Esophagus muscularis mucosa (tissue), 4 donors: ENCODE measurements around the gene OR6B2. TPM values are rescaled to one million over a fixed set of nuclear protein-coding genes. Genes with fewer than 3 reads are reported as not detected.

Experiments used
- DNase-seq: peaks from one replicate; pipeline ENCODE4 v3.0.0-alpha.2; 2017; ENCODE audit errors: extremely low spot score
- H3K27ac ChIP-seq, 4 donors: fragments of 200-600 bp; sonication (generic); replicated peaks in 1 of 4; 1 replicate in 3 of 4; 2 replicates in 1 of 4; pipeline ENCODE4 v1.5.1; 2016 to 2019; ENCODE audit warnings: mild to moderate bottlenecking in 1 of 4
- H3K27me3 ChIP-seq, 4 donors: fragments of 200-600 bp; sonication (generic); one replicate each; pipeline versions ENCODE4 v1.5.1 to v1.6.0; 2016 to 2019
- H3K36me3 ChIP-seq, 4 donors: fragments of 200-600 bp; sonication (generic); one replicate each; pipeline ENCODE4 v1.5.1; 2016 to 2019
- H3K4me1 ChIP-seq, 4 donors: fragments of 200-600 bp; sonication (generic); one replicate each; pipeline ENCODE4 v1.5.1; 2016 to 2019
- H3K4me3 ChIP-seq, 4 donors: fragments of 200-600 bp; sonication (generic); 1 replicate in 2 of 4; 2 replicates in 2 of 4; pipeline ENCODE4 v1.5.1; 2016 to 2019; ENCODE audit warnings: mild to moderate bottlenecking in 4 of 4, moderate library complexity in 1 of 4
- H3K9me3 ChIP-seq, 4 donors: fragments of 200-600 bp; sonication (generic); 1 replicate in 3 of 4; 2 replicates in 1 of 4; pipeline ENCODE4 v1.5.1; 2016 to 2019
- EP300 ChIP-seq: sonication (generic); formaldehyde crosslinking; IDR thresholded peaks from one replicate; pipeline ENCODE4 v1.6.1; 2017; ENCODE audit warnings: antibody characterized with exemption
- POLR2A ChIP-seq: fragments of 450-650 bp; IDR thresholded peaks from one replicate; pipeline ENCODE4 v1.6.1; 2017; ENCODE audit warnings: antibody characterized with exemption, moderate library complexity, mild to moderate bottlenecking, low read depth
- POLR2AphosphoS5 ChIP-seq, 2 donors: sonication (generic); formaldehyde crosslinking; IDR thresholded peaks; one replicate each; pipeline ENCODE4 v1.6.1; 2017; ENCODE audit warnings: antibody characterized with exemption in 2 of 2
- WGBS: methylation state at CpG from one replicate; pipeline ENCODE4 v1.1.5; 2018; 5-methylcytosine and 5-hydroxymethylcytosine counted together
- intact Hi-C: fragments of 100-400 bp; cut with DNase I; formaldehyde crosslinking; loops from one replicate; pipeline ENCODE4 v1.15.1; 2023
- total RNA-seq, 4 donors: library from RNA; depleted of rRNA; stranded (reverse); fragments of >200 nt; gene quantifications; one replicate each; pipeline versions ENCODE4 v1.1.0 to v1.2.1, GENCODE V29; 2016
- TF ChIP-seq, protein P1 (sequence below), 3 experiments: fragments of 200-600 bp in 2 of 3; fragments of 450-650 bp in 1 of 3; sonication (generic) in 2 of 3; IDR thresholded peaks; one replicate each; pipeline ENCODE4 v1.5.1; 2017 to 2019; ENCODE audit warnings: antibody characterized with exemption in 3 of 3, mild to moderate bottlenecking in 2 of 3, moderate library complexity in 1 of 3

The OR6B2 gene
- total RNA-seq, 4 donors from 2014 or later, result not detected

GRCh38 chr2:240032406-240033329, 2.4 kb upstream of the OR6B2 start:
- WGBS, result 73% methylated on average over 12 of the region's 14 CpGs

GRCh38 chr2:240024766-240025165, 5.5 kb downstream of the OR6B2 start:
- 0% methylated on average over 10 of the region's 22 CpGs for WGBS

More at GRCh38 chr2:240032406-240033329, 2.4 kb upstream of the OR6B2 start:
- Histone ChIP-seq H3K4me1 (no peaks in the 10 kb centered on the region), H3K36me3 (no peaks in the 10 kb centered on the region), H3K27me3 (peaks cover 0 to 29% (median 0%) of the 10 kb centered on the region in 4 donors), H3K4me3 (no peak overlapping the region), H3K27ac (no peak overlapping the region), H3K9me3 (no peaks in the 10 kb centered on the region)
- no peak for DNase-seq
- TF ChIP-seq EP300, result no peak
- TF ChIP-seq POLR2AphosphoS5 (IDR thresholded peaks at IDR 0.05), result no peak
- TF ChIP-seq, protein P1, sequence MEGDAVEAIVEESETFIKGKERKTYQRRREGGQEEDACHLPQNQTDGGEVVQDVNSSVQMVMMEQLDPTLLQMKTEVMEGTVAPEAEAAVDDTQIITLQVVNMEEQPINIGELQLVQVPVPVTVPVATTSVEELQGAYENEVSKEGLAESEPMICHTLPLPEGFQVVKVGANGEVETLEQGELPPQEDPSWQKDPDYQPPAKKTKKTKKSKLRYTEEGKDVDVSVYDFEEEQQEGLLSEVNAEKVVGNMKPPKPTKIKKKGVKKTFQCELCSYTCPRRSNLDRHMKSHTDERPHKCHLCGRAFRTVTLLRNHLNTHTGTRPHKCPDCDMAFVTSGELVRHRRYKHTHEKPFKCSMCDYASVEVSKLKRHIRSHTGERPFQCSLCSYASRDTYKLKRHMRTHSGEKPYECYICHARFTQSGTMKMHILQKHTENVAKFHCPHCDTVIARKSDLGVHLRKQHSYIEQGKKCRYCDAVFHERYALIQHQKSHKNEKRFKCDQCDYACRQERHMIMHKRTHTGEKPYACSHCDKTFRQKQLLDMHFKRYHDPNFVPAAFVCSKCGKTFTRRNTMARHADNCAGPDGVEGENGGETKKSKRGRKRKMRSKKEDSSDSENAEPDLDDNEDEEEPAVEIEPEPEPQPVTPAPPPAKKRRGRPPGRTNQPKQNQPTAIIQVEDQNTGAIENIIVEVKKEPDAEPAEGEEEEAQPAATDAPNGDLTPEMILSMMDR (IDR thresholded peaks at IDR 0.05), result no peak
- TF ChIP-seq POLR2A, result no peak
- intact Hi-C loops, result no loop called here

GRCh38 chr2:240023792-240024191, 6.4 kb downstream of the OR6B2 start:
- H3K4me3 ChIP-seq, result peak overlapping the region in 2 of 4 donors; percentile 90 to 95
- WGBS, result 83% methylated on average over 9 of the region's 9 CpGs

More at GRCh38 chr2:240024766-240025165, 5.5 kb downstream of the OR6B2 start:
- peaks cover 19 to 38% (median 30%) of the 10 kb centered on the region in 4 donors for H3K4me1 ChIP-seq
- peaks cover 12 to 18% (median 16%) of the 10 kb centered on the region in 4 donors for H3K36me3 ChIP-seq
- TF ChIP-seq POLR2A (no peak), POLR2AphosphoS5 (IDR thresholded peaks at IDR 0.05) (no peak), EP300 (no peak)
- TF ChIP-seq, protein P1 (IDR thresholded peaks at IDR 0.05), result no peak
- H3K9me3 ChIP-seq, result no peaks in the 10 kb centered on the region
- no peaks in the 10 kb centered on the region for H3K27me3 ChIP-seq
- H3K4me3 ChIP-seq, result peak overlapping the region; percentile 76 to 95 (median 92)
- intact Hi-C loops, result no loop called here
- DNase-seq, result no peak
- peak overlapping the region; percentile 82 to 98 (median 94) for H3K27ac ChIP-seq

GRCh38 chr2:240021488-240022104, 8.6 kb downstream of the OR6B2 start:
- Histone ChIP-seq H3K4me1 (peaks cover 19 to 38% (median 30%) of the 10 kb centered on the region in 4 donors), H3K36me3 (peaks cover 33 to 46% (median 44%) of the 10 kb centered on the region in 4 donors), H3K4me3 (no peak overlapping the region), H3K27me3 (no peaks in the 10 kb centered on the region), H3K9me3 (no peaks in the 10 kb centered on the region), H3K27ac (no peak overlapping the region)
- no peak for DNase-seq
- intact Hi-C loops, result no loop called here
- WGBS, result 62% methylated on average over 8 of the region's 9 CpGs
- TF ChIP-seq EP300, result no peak
- TF ChIP-seq, protein P1 (IDR thresholded peaks at IDR 0.05), result peak; percentile 54 to 85 (median 55)

More at GRCh38 chr2:240023792-240024191, 6.4 kb downstream of the OR6B2 start:
- no peaks in the 10 kb centered on the region for H3K9me3 ChIP-seq
- H3K4me1 ChIP-seq, result peaks cover 19 to 38% (median 30%) of the 10 kb centered on the region in 4 donors
- no peaks in the 10 kb centered on the region for H3K27me3 ChIP-seq
- no peak overlapping the region for H3K27ac ChIP-seq
- intact Hi-C loops, result no loop called here
- H3K36me3 ChIP-seq, result peaks cover 12 to 24% (median 22%) of the 10 kb centered on the region in 4 donors
- TF ChIP-seq POLR2AphosphoS5 (IDR thresholded peaks at IDR 0.05) (no peak), EP300 (no peak), POLR2A (no peak)
- TF ChIP-seq, protein P1 (IDR thresholded peaks at IDR 0.05), result no peak
- DNase-seq, result no peak
